Stimulated activated naive CD8-positive, alpha-beta T cell treated with anti-CD3 and anti-CD28 coated beads, Interleukin-15, Interleukin-2, amounts not matched to agents 100 U/mL and 50 U/mL, for 24 hours (primary cell): Measurements from ENCODE around the gene IL36B.
"Not testable (repeated sequence)": the region's sequence is repeated elsewhere in the genome, so short reads cannot be mapped to it uniquely, and the experiment has no call there.

ENCODE experiments used
- ATAC-seq: fragments of 150-1000 bp; cut with Tn5 transposase; one replicate; pipeline ENCODE4 v1.10.0; 2021
- DNase-seq: peaks from one replicate; pipeline ENCODE4 v3.0.0; 2021

The IL36B gene

GRCh38 chr2:113052396-113052917 is at the start of gene IL36B:
IL36B (minus strand) TSS chr2:113052867.
- DNase-seq = no peak
- no peak for ATAC-seq

- no peak for DNase-seq
- no peak for ATAC-seq
Observed at GRCh38 chr2:113102133-113102532, 49.5 kb upstream of the IL36B start.

GRCh38 chr2:113098532-113098931 is 45.9 kb upstream of the IL36B start:
- no peak for ATAC-seq

GRCh38 chr2:113098041-113098440 is 45.4 kb upstream of the IL36B start:
- no peak for ATAC-seq

More at GRCh38 chr2:113098532-113098931, 45.9 kb upstream of the IL36B start:
- no peak for DNase-seq

GRCh38 chr2:113096842-113097618 is 44.4 kb upstream of the IL36B start:
- ATAC-seq, DNase-seq: not testable (repeated sequence)

More at GRCh38 chr2:113098041-113098440, 45.4 kb upstream of the IL36B start:
- no peak for DNase-seq

- not testable (repeated sequence) for ATAC-seq, DNase-seq
Observed at GRCh38 chr2:113096306-113096705, 43.6 kb upstream of the IL36B start.

- ATAC-seq = no peak
- DNase-seq = no peak
Observed at GRCh38 chr2:113093613-113093977, 40.9 kb upstream of the IL36B start.

GRCh38 chr2:113092864-113093612 is 40.4 kb upstream of the IL36B start:
- ATAC-seq (no peak), DNase-seq (no peak)

- ATAC-seq = no peak
Observed at GRCh38 chr2:113091231-113091896, 38.7 kb upstream of the IL36B start.

GRCh38 chr2:113089916-113090315 is 37.2 kb upstream of the IL36B start:
- DNase-seq = no peak
- ATAC-seq = no peak

More at GRCh38 chr2:113091231-113091896, 38.7 kb upstream of the IL36B start:
- no peak for DNase-seq

- ATAC-seq (no peak), DNase-seq (no peak)
Observed at GRCh38 chr2:113088213-113088992, 35.7 kb upstream of the IL36B start.

- DNase-seq = no peak
- no peak for ATAC-seq
Observed at GRCh38 chr2:113085542-113085941, 32.9 kb upstream of the IL36B start.

GRCh38 chr2:113084249-113085000 is 31.8 kb upstream of the IL36B start:
- ATAC-seq (no peak), DNase-seq (no peak)

- peak; percentile 88 for ATAC-seq
Observed at GRCh38 chr2:113083296-113083695, 30.6 kb upstream of the IL36B start.

GRCh38 chr2:113081488-113082210 is 29.0 kb upstream of the IL36B start:
- no peak for DNase-seq
- ATAC-seq = peak; percentile 38

More at GRCh38 chr2:113083296-113083695, 30.6 kb upstream of the IL36B start:
- peak; percentile 41 for DNase-seq

- peak; percentile 64 for DNase-seq
- no peak for ATAC-seq
Observed at GRCh38 chr2:113080134-113080533, 27.5 kb upstream of the IL36B start.

- DNase-seq (no peak), ATAC-seq (no peak)
Observed at GRCh38 chr2:113079131-113079530, 26.5 kb upstream of the IL36B start.

- no peak for ATAC-seq
- DNase-seq = no peak
Observed at GRCh38 chr2:113078350-113078839, 25.7 kb upstream of the IL36B start.

- ATAC-seq = no peak
- no peak for DNase-seq
Observed at GRCh38 chr2:113077921-113078320, 25.3 kb upstream of the IL36B start.
